ENCODE results near the gene FBH1.
"Not testable (repeated sequence)": the region's sequence is repeated elsewhere in the genome, so short reads cannot be mapped to it uniquely, and the experiment has no call there.

FBH1 gene

GRCh38 chr10:5903563-5903962, 13.5 kb downstream of the FBH1 start:
- DNase-seq (ENCODE audit: low read depth in 2 of 2): no peak

- DNase-seq (ENCODE audit: low read depth in 2 of 2): no peak
Observed at GRCh38 chr10:5904227-5904626, 14.2 kb downstream of the FBH1 start.

GRCh38 chr10:5905854-5906507, 15.9 kb downstream of the FBH1 start:
- no peak for DNase-seq (ENCODE audit: low read depth in 2 of 2)

- no peak for DNase-seq (ENCODE audit: low read depth in 2 of 2)
Observed at GRCh38 chr10:5906651-5907050, 16.6 kb downstream of the FBH1 start.

GRCh38 chr10:5908676-5909075, 18.6 kb downstream of the FBH1 start:
- DNase-seq (ENCODE audit: low read depth in 2 of 2): not testable (repeated sequence)

GRCh38 chr10:5910323-5911100, 20.5 kb downstream of the FBH1 start:
- no peak for DNase-seq (ENCODE audit: low read depth in 2 of 2)

- DNase-seq (ENCODE audit: low read depth in 2 of 2): no peak
Observed at GRCh38 chr10:5911670-5912069, 21.6 kb downstream of the FBH1 start.

GRCh38 chr10:5913736-5914135, 23.7 kb downstream of the FBH1 start:
- DNase-seq (ENCODE audit: low read depth in 2 of 2): no peak

GRCh38 chr10:5915451-5915850, 25.4 kb downstream of the FBH1 start:
- no peak for DNase-seq (ENCODE audit: low read depth in 2 of 2)

- no peak for DNase-seq (ENCODE audit: low read depth in 2 of 2)
Observed at GRCh38 chr10:5917305-5917704, 27.3 kb downstream of the FBH1 start.

- no peak for DNase-seq (ENCODE audit: low read depth in 2 of 2)
Observed at GRCh38 chr10:5918763-5919162, 28.7 kb downstream of the FBH1 start.

GRCh38 chr10:5919568-5919967, 29.5 kb downstream of the FBH1 start:
- no peak for DNase-seq (ENCODE audit: low read depth in 2 of 2)

- DNase-seq (ENCODE audit: low read depth in 2 of 2): no peak
Observed at GRCh38 chr10:5921746-5922145, 31.7 kb downstream of the FBH1 start.

GRCh38 chr10:5924889-5925288, 34.8 kb downstream of the FBH1 start:
- DNase-seq (ENCODE audit: low read depth in 2 of 2): no peak

- DNase-seq (ENCODE audit: low read depth in 2 of 2): no peak
Observed at GRCh38 chr10:5927306-5927705, 37.3 kb downstream of the FBH1 start.

GRCh38 chr10:5929442-5929841, 39.4 kb downstream of the FBH1 start:
- no peak for DNase-seq (ENCODE audit: low read depth in 2 of 2)

GRCh38 chr10:5930272-5930671, 40.2 kb downstream of the FBH1 start:
- DNase-seq (ENCODE audit: low read depth in 2 of 2): no peak

- no peak for DNase-seq (ENCODE audit: low read depth in 2 of 2)
Observed at GRCh38 chr10:5932345-5932744, 42.3 kb downstream of the FBH1 start.

- no peak for DNase-seq (ENCODE audit: low read depth in 2 of 2)
Observed at GRCh38 chr10:5933909-5934546, 44.0 kb downstream of the FBH1 start.

- DNase-seq (ENCODE audit: low read depth in 2 of 2): no peak
Observed at GRCh38 chr10:5935628-5936027, 45.6 kb downstream of the FBH1 start.

GRCh38 chr10:5937016-5937415, 47.0 kb downstream of the FBH1 start:
- DNase-seq (ENCODE audit: low read depth in 2 of 2): no peak

GRCh38 chr10:5938291-5938690, 48.2 kb downstream of the FBH1 start:
- DNase-seq (ENCODE audit: low read depth in 2 of 2): no peak

- no peak for DNase-seq (ENCODE audit: low read depth in 2 of 2)
Observed at GRCh38 chr10:5940807-5941218, 50.8 kb downstream of the FBH1 start.

All from stimulated activated CD8-positive, alpha-beta memory T cell treated with anti-CD3 and anti-CD28 coated beads, Interleukin-15, amount 100 ng/mL, for 4 hours (primary cell).